SU-DHL-6 (cell line): ENCODE measurements around the gene SEC23B.

Source experiments
- CTCF ChIP-seq: fragments of 200-600 bp; sonication (generic); IDR thresholded peaks from one replicate; pipeline ENCODE4 v1.5.1; 2017; ENCODE audit warnings: antibody characterized with exemption, mild to moderate bottlenecking, low read length, moderate library complexity; ENCODE audit not compliant: insufficient read depth, poor library complexity, severe bottlenecking
- EZH2phosphoT487 ChIP-seq: fragments of 200-600 bp; sonication (generic), shearing (Covaris generic); conservative IDR thresholded peaks from 2 replicates; pipeline ENCODE4 v1.6.1; 2018; ENCODE audit warnings: mild to moderate bottlenecking, antibody characterized with exemption, low read length, moderate library complexity, mixed read lengths

DNA sequence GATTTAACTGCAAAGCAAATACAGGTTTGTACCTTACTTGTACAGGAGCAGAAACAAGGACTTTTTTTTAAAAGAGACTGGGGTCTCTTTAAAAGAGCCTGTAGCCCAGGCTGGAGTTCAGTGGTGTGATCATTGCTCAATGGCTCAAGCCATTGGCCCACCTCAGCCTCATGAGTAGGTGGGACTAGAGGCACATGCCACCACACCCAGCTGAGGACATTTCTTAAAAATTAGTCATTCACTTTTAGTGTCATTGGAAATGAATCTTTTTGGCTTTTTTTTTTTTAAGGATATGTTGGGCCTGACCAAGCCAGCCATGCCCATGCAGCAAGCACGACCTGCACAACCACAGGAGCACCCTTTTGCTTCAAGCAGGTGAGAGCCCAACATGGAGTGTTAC, 16.9 kb downstream of the SEC23B start:
- TF ChIP-seq EZH2phosphoT487 (no peak), CTCF (no peak)
